ENCODE data around the gene ZNF710.

ZNF710 gene

GRCh38 chr15:90054618-90055097 is 53.5 kb downstream of the ZNF710 start:
- Histone ChIP-seq H3K4me1 (peaks cover 0 to 12% (median 0%) of the 10 kb centered on the region in 4 donors), H3K36me3 (no peaks in the 10 kb centered on the region), H3K4me3 (no peak overlapping the region), H3K9me3 (no peaks in the 10 kb centered on the region), H3K27me3 (no peaks in the 10 kb centered on the region), H3K27ac (no peak overlapping the region)
- no peak for TF ChIP-seq CTCF (IDR thresholded peaks at IDR 0.05)
- intact Hi-C loops (cut with DNase I; ENCODE audit: low total_unique reads) = no loop called here
- no peak for DNase-seq

- intact Hi-C loops (cut with DNase I; ENCODE audit: low total_unique reads) = no loop called here
- DNase-seq = no peak
- no peaks in the 10 kb centered on the region for H3K9me3 ChIP-seq
- H3K27ac ChIP-seq = no peak overlapping the region
- no peak for TF ChIP-seq CTCF (IDR thresholded peaks at IDR 0.05)
- H3K4me3 ChIP-seq = no peak overlapping the region
- H3K27me3 ChIP-seq = no peaks in the 10 kb centered on the region
- no peaks in the 10 kb centered on the region for H3K36me3 ChIP-seq
- peaks cover 0 to 16% (median 0%) of the 10 kb centered on the region in 4 donors for H3K4me1 ChIP-seq
Measured at GRCh38 chr15:90055182-90055581, 54.1 kb downstream of the ZNF710 start.

- intact Hi-C loops (cut with DNase I; ENCODE audit: low total_unique reads) = no loop called here
- no peak for DNase-seq
- Histone ChIP-seq H3K9me3 (no peaks in the 10 kb centered on the region), H3K36me3 (no peaks in the 10 kb centered on the region), H3K27ac (no peak overlapping the region), H3K4me3 (no peak overlapping the region), H3K4me1 (peaks cover 0 to 16% (median under 1%) of the 10 kb centered on the region in 4 donors), H3K27me3 (no peaks in the 10 kb centered on the region)
- TF ChIP-seq CTCF (IDR thresholded peaks at IDR 0.05) = no peak
Measured at GRCh38 chr15:90056529-90056928, 55.4 kb downstream of the ZNF710 start.

- Histone ChIP-seq H3K27ac (no peak overlapping the region), H3K27me3 (no peaks in the 10 kb centered on the region), H3K9me3 (no peaks in the 10 kb centered on the region), H3K4me1 (peaks cover 0 to 34% (median 11%) of the 10 kb centered on the region in 4 donors), H3K4me3 (no peak overlapping the region), H3K36me3 (no peaks in the 10 kb centered on the region)
- DNase-seq = no peak
- intact Hi-C loops (cut with DNase I; ENCODE audit: low total_unique reads) = no loop called here
- no peak for TF ChIP-seq CTCF (IDR thresholded peaks at IDR 0.05)
Measured at GRCh38 chr15:90058308-90058707, 57.2 kb downstream of the ZNF710 start.

GRCh38 chr15:90058775-90059174 is 57.7 kb downstream of the ZNF710 start:
- no peak overlapping the region for H3K4me3 ChIP-seq
- H3K9me3 ChIP-seq = no peaks in the 10 kb centered on the region
- no peak for DNase-seq
- H3K36me3 ChIP-seq = no peaks in the 10 kb centered on the region
- TF ChIP-seq CTCF (IDR thresholded peaks at IDR 0.05) = no peak
- H3K4me1 ChIP-seq = peaks cover 0 to 38% (median 13%) of the 10 kb centered on the region in 4 donors
- no peaks in the 10 kb centered on the region for H3K27me3 ChIP-seq
- H3K27ac ChIP-seq = no peak overlapping the region
- intact Hi-C loops (cut with DNase I; ENCODE audit: low total_unique reads) = no loop called here
